Neutrophil (primary cell): ENCODE measurements around the gene PLB1.

Experiments
- H3K27ac ChIP-seq: fragments of 200-600 bp; sonication (generic); 2 replicates; pipeline ENCODE4 v1.5.1; 2016; ENCODE audit warnings: mild to moderate bottlenecking, moderate library complexity
- H3K27me3 ChIP-seq: fragments of 200-600 bp; sonication (generic); 2 replicates; pipeline ENCODE4 v1.6.0; 2016; ENCODE audit warnings: mild to moderate bottlenecking
- H3K36me3 ChIP-seq: fragments of 200-600 bp; sonication (generic); 2 replicates; pipeline ENCODE4 v1.5.1; 2017
- H3K4me1 ChIP-seq, 2 experiments: fragments of 200-600 bp in 1 of 2; sonication (generic) in 1 of 2; 1 replicate in 1 of 2; 2 replicates in 1 of 2; pipeline versions ENCODE4 v1.5.1 to v1.6.1; 2013 to 2016; ENCODE audit warnings: low read depth in 1 of 2, low read length in 1 of 2, mild to moderate bottlenecking in 1 of 2, moderate library complexity in 1 of 2; ENCODE audit not compliant: control insufficient read depth in 1 of 2, insufficient read depth in 1 of 2
- H3K4me3 ChIP-seq, 2 experiments: fragments of 200-600 bp in 1 of 2; sonication (generic) in 1 of 2; 1 replicate in 1 of 2; 2 replicates in 1 of 2; pipeline ENCODE4 v1.5.1; 2013 to 2016; ENCODE audit warnings: low read depth in 1 of 2, low read length in 1 of 2, mild to moderate bottlenecking in 1 of 2, moderate library complexity in 1 of 2
- H3K9me3 ChIP-seq: fragments of 200-600 bp; sonication (generic); 2 replicates; pipeline ENCODE4 v1.5.1; 2016
- TF ChIP-seq, protein P1 (sequence below): fragments of 200-600 bp; sonication (generic); IDR thresholded peaks from 2 replicates; pipeline ENCODE4 v1.5.1; 2016; ENCODE audit warnings: antibody characterized with exemption

The PLB1 gene

GRCh38 chr2:28629910-28630309 is 134.1 kb downstream of the PLB1 start:
- no peak overlapping the region for H3K27ac ChIP-seq
- H3K9me3 ChIP-seq, result no peaks in the 10 kb centered on the region
- peaks cover 88% of the 10 kb centered on the region for H3K36me3 ChIP-seq
- peaks cover 11 to 13% of the 10 kb centered on the region in 2 experiments for H3K4me1 ChIP-seq
- H3K4me3 ChIP-seq, result no peak overlapping the region
- TF ChIP-seq, protein P1, sequence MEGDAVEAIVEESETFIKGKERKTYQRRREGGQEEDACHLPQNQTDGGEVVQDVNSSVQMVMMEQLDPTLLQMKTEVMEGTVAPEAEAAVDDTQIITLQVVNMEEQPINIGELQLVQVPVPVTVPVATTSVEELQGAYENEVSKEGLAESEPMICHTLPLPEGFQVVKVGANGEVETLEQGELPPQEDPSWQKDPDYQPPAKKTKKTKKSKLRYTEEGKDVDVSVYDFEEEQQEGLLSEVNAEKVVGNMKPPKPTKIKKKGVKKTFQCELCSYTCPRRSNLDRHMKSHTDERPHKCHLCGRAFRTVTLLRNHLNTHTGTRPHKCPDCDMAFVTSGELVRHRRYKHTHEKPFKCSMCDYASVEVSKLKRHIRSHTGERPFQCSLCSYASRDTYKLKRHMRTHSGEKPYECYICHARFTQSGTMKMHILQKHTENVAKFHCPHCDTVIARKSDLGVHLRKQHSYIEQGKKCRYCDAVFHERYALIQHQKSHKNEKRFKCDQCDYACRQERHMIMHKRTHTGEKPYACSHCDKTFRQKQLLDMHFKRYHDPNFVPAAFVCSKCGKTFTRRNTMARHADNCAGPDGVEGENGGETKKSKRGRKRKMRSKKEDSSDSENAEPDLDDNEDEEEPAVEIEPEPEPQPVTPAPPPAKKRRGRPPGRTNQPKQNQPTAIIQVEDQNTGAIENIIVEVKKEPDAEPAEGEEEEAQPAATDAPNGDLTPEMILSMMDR, result no peak
- H3K27me3 ChIP-seq, result no peaks in the 10 kb centered on the region

GRCh38 chr2:28630341-28630740 is 134.5 kb downstream of the PLB1 start:
- TF ChIP-seq, protein P1, result no peak
- Histone ChIP-seq H3K27me3 (no peaks in the 10 kb centered on the region), H3K36me3 (peaks cover 92% of the 10 kb centered on the region), H3K27ac (peak overlapping the region; percentile 20), H3K4me3 (no peak overlapping the region), H3K9me3 (no peaks in the 10 kb centered on the region), H3K4me1 (peaks cover 6 to 8% of the 10 kb centered on the region in 2 experiments)

GRCh38 chr2:28631514-28632206 is 135.8 kb downstream of the PLB1 start:
- Histone ChIP-seq H3K9me3 (no peaks in the 10 kb centered on the region), H3K36me3 (peaks cover 100% of the 10 kb centered on the region), H3K4me1 (no peaks in the 10 kb centered on the region), H3K27ac (no peak overlapping the region), H3K27me3 (no peaks in the 10 kb centered on the region), H3K4me3 (no peak overlapping the region)
- TF ChIP-seq, protein P1, result no peak

- Histone ChIP-seq H3K36me3 (peaks cover 100% of the 10 kb centered on the region), H3K27me3 (no peaks in the 10 kb centered on the region), H3K27ac (no peak overlapping the region), H3K9me3 (no peaks in the 10 kb centered on the region), H3K4me3 (no peak overlapping the region), H3K4me1 (no peaks in the 10 kb centered on the region)
- TF ChIP-seq, protein P1, result no peak
Observed at GRCh38 chr2:28632791-28633190, 136.9 kb downstream of the PLB1 start.

DNA sequence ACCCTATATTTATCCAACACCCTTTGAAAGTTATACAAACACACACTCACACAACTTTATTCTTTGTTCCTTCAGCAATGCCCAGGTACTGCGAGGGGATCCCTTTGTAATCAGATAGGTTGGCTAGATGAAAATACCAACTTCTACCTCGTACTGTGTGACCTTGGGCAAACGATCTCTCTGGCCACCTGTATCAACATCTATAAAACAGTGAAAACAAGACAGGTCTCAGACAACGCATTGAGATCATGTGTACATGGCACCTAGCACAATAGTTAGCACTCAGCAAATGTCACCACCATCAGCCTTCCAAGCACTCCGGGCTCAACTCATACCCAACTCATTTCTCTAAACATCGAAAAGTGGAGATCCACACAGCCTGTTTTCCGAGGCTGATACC is 137.3 kb downstream of the PLB1 start:
- Histone ChIP-seq H3K4me3 (no peak overlapping the region), H3K27ac (no peak overlapping the region), H3K9me3 (no peaks in the 10 kb centered on the region), H3K4me1 (no peaks in the 10 kb centered on the region), H3K36me3 (peaks cover 100% of the 10 kb centered on the region), H3K27me3 (no peaks in the 10 kb centered on the region)
- TF ChIP-seq, protein P1, result no peak
